GM19043 (cell line): ENCODE measurements around the gene SLC26A2.
"Not testable (repeated sequence)": the region's sequence is repeated elsewhere in the genome, so short reads cannot be mapped to it uniquely, and the experiment has no call there.

Experiments used
- ATAC-seq: cut with Tn5 transposase; IDR thresholded peaks from one replicate; pipeline ENCODE4 v1.9.1; 2021; ENCODE audit warnings: low read depth; ENCODE audit not compliant: unreplicated experiment

The SLC26A2 gene

DNA sequence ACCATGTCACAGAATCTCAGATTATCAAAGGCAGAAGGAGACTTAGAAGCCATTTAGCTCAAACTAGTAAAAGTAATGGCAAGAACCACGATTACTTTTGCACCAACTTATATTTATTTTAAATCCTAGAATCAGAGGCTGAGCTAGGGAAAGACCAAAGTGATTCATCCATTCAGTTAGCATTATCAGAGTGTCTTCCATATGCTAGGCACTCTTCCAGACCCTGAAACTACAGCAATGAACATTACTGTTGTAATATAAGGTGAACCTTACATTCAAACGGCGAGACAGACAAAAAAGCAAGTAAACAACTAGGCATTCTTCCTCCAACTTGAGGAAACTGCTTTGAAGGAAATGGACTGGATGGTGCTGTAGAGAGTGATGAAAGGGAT is 23.9 kb upstream of the SLC26A2 start:
- ATAC-seq: no peak

DNA sequence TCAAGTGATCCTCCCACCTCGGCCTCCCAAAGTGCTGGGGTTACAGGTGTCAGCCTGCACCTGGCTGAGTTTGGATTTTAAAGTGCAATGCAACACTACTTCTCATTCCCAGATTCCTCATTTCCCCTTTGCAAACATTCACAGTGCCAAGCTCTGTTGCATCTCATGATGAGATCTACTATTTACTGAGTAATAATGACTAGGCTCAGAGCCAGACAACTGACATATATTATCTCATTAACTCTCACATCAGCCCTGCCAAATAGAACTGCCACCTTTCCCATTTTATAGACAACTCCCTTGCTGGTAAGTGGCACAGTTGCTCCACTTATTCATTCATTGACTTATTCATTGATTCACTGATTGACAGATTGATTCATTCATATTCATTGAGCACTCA is 22.9 kb upstream of the SLC26A2 start:
- no peak for ATAC-seq

GRCh38 chr5:149938279-149938678 is 22.3 kb upstream of the SLC26A2 start:
- no peak for ATAC-seq

GRCh38 chr5:149938791-149939358 is 21.7 kb upstream of the SLC26A2 start:
- no peak for ATAC-seq

GRCh38 chr5:149939546-149939945 is 21.0 kb upstream of the SLC26A2 start:
- no peak for ATAC-seq

GRCh38 chr5:149940077-149940574 is 20.4 kb upstream of the SLC26A2 start:
- peak; percentile 92 for ATAC-seq

- no peak for ATAC-seq
These were observed 19.5 kb upstream of the SLC26A2 start for GRCh38 chr5:149940941-149941644.

DNA sequence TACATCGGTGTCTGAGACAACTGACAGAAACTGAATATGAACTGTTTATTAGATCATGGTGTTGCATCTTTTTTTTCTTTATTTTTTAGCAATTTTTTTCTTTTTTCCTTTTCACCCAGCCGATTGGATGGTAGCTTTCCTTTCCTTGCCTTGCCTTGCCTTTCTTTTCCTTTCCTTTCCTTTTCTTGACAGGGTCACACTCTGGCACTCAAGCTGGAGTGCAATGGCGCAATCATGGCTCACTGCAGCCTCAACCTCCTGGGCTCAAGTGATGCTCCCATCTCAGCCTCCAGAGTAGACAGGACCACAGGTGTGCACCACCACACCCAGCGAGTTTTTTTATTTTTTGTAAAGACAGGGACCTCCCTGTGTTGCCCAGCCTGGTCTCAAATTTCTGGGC is 18.8 kb upstream of the SLC26A2 start:
- ATAC-seq: no peak

DNA sequence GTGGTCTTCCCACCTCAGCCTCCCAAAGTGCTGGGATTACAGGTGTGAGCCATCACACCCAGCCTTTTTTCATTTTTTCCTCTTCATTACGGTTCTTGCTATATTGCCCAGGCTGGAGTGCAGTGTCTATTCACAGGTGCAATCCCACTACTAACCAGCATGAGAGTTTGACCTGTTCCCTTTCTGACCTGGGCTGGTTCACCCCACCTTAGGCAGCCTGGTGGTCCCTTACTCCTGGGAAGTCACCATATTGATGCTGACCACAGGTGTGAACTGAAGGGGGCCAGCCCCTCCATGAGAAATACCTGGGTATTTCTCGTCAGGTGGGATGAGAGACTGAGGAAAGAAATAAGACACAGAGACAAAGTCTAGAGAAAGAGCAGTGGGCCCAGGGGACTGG is 18.4 kb upstream of the SLC26A2 start:
- no peak for ATAC-seq

GRCh38 chr5:149942741-149943169 is 17.8 kb upstream of the SLC26A2 start:
- not testable (repeated sequence) for ATAC-seq

GRCh38 chr5:149943177-149943949 is 17.2 kb upstream of the SLC26A2 start:
- not testable (repeated sequence) for ATAC-seq

DNA sequence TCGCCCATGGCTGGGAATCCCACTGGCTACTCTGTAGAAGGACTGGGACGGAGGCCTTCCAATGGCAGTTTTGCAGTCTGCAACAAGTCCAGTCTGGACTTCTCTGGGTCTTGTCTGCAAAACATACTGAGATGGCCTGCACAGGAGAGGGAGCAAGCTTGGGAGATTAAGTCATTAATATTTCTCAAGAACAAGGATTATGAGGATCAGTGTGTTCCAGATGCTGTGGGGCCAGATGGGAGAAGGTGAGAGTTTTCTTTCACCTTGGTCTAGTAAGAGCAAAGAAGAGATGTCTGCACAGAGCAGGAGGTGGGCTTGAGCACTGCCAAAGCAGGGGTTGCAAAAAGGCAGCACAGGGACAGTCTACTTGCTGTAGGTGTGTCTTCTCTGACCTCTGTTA is 15.9 kb upstream of the SLC26A2 start, which contains the start of gene PDE6A:
TSS of gene PDE6A (minus strand) at position 128 of the 400 bp plus-strand sequence. CDS start at position 8, 120 bp downstream.
- no peak for ATAC-seq

DNA sequence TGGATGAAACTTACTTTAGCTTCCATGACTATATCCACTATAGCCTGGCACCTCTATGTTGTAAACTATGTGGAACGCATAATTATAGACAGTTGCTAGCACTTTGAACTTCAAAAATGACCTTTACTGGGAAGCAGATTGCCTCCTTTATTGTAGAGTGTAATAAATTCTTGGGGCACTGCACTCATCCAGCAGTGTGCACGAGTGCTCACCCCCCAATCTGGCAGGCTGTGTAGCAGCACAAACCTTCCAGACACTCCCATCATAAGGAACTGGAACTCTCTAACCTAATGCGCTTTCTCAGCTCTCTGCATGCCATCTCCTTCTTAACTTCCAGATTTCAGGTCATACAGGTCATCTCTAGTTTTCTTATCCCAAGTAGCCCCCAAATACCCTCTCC is 14.4 kb upstream of the SLC26A2 start:
- no peak for ATAC-seq

- ATAC-seq: no peak
These were observed 11.6 kb upstream of the SLC26A2 start for GRCh38 chr5:149948993-149949392.

DNA sequence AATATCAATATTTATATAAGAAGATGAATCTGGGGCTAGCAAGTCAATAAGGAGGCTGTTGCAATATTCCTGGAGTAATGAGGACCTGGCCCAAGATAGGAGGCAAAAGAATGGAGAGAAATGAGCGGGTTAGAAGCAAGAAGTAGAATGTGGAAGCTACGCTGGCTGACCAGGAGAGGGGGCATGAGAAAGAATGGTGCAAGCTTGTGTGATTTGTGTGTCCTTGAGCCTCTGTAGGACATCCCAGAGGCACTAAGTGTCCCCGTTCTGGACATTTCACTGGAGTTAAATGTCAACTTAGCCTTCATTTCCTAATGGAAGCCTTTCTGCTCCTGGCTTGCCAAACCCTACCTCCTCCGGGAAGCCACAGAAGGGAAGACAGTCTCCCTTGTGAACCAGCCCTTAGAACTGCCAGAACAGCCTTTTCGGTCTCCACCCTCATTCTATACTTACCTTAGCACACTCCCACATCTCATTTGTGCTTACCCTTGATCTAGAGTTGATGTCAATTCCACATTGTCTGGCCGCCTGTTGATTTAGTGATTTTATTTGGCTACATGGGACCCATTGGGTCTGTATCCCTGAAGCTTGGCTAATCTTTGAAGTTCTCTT is 9.3 kb upstream of the SLC26A2 start:
- no peak for ATAC-seq

- ATAC-seq: no peak
These were observed 7.0 kb upstream of the SLC26A2 start for GRCh38 chr5:149953436-149954121.

GRCh38 chr5:149954798-149955197 is 5.8 kb upstream of the SLC26A2 start:
- ATAC-seq: no peak

DNA sequence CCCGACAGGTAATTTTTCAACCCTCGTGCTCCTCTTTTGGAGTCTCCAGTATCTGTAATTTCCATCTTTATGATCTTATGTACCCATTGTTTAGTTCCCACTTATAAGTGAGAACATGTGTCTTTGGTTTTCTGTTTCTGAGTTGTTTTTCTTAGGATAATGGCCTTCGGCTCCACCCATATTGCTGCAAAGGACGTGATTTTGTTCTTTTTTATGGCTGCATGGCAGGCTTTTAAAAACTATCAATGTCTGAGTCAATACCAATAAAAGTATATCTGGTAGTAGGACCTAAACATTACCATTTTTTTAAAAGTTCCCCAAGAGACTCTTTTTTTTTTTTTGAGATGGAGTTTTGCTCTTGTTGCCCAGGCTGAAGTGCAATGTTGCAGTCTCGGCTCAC is 3.9 kb upstream of the SLC26A2 start:
- no peak for ATAC-seq

DNA sequence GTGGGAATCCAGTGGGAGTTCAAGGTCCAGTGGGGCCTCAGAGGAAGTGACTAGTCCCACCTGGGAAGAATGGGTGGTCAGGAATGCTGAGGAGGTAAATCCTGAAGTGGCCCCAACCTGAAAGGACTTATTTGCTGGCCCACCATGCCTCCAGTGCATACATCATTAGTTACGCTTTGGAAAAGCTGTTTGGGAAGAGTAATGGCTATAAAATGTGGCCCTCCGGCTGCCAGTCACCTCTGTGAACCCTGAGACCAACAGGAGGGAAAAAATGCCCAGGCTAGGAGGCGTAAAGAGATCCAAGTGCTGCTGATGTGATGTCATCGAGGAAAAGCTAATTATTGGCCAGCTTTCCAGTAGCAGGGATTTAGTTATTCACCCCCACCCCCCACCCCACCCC is 2.7 kb upstream of the SLC26A2 start:
- ATAC-seq: no peak
